Measurements from ENCODE around the gene PIK3R1. TPM values are rescaled to one million over a fixed set of nuclear protein-coding genes. Genes with fewer than 3 reads are reported as not detected.

PIK3R1 gene
- total RNA-seq, 2 donors from 2014 or later, result 29.8 to 30.2 TPM

GRCh38 chr5:68347536-68347935 lies 132.0 kb downstream of the PIK3R1 start:
- Histone ChIP-seq H3K27me3 (ENCODE audit: control insufficient read depth, insufficient read depth, low read length, poor library complexity, severe bottlenecking) (no peaks in the 10 kb centered on the region), H3K9me3 (ENCODE audit: control insufficient read depth, low read length) (peaks cover 11% of the 10 kb centered on the region), H3K4me3 (ENCODE audit: low read length) (no peak overlapping the region), H3K9ac (ENCODE audit: extremely low read depth, low read length, poor library complexity, severe bottlenecking) (no peak overlapping the region), H3K4me1 (ENCODE audit: control insufficient read depth, insufficient read depth, low read length) (peaks cover 3% of the 10 kb centered on the region), H3K36me3 (ENCODE audit: control insufficient read depth, insufficient read depth, low read length) (no peaks in the 10 kb centered on the region), H3K27ac (ENCODE audit: low read depth, low read length) (no peak overlapping the region)
- no peaks in the 10 kb centered on the region for H3K36me3 Mint-ChIP-seq (ENCODE audit: low read depth)
- H3K27me3 Mint-ChIP-seq (ENCODE audit: insufficient read depth), result no peaks in the 10 kb centered on the region
- 94 to 100% methylated on average over 1 to 2 of the region's 2 CpGs for WGBS, 2 experiments (ENCODE audit: insufficient coverage in 1 of 2, insufficient read length in 1 of 2)
- no peak for TF ChIP-seq CTCF (conservative IDR thresholded peaks at IDR 0.05)
- peaks cover 15% of the 10 kb centered on the region for H3K9me3 Mint-ChIP-seq
- H3K27ac Mint-ChIP-seq, result no peak overlapping the region
- no peak for DNase-seq
- H3K4me3 Mint-ChIP-seq, result no peak overlapping the region
- H3K4me1 Mint-ChIP-seq, result peaks cover 17% of the 10 kb centered on the region

GRCh38 chr5:68348447-68349222 lies 133.1 kb downstream of the PIK3R1 start:
- 91 to 100% methylated on average over 1 to 2 of the region's 2 CpGs for WGBS, 2 experiments (ENCODE audit: insufficient coverage in 1 of 2, insufficient read length in 1 of 2)
- H3K27me3 Mint-ChIP-seq (ENCODE audit: insufficient read depth), result no peaks in the 10 kb centered on the region

DNA sequence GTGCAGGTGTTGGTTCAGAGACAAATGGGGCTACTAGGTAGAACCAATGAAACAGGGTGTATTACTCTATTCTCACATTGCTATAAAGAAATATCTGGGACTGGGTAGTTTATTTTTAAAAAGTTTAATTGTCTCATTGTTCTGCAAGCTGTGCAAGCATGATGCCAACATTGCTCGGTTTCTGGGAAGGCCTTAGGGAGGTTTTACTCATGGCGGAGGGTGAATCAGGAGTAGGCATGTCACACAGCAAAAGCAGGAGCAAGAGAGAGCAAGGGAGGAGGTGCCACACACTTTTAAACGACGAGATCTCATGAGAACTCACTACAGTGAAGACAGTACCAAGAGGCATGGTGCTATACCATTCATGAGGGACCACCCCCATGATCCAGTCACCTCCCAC lies 134.6 kb downstream of the PIK3R1 start:
- peaks cover 15% of the 10 kb centered on the region for H3K9me3 Mint-ChIP-seq
- H3K27me3 Mint-ChIP-seq (ENCODE audit: insufficient read depth), result no peaks in the 10 kb centered on the region
- peaks cover 37% of the 10 kb centered on the region for H3K4me1 Mint-ChIP-seq
- no peaks in the 10 kb centered on the region for H3K36me3 Mint-ChIP-seq (ENCODE audit: low read depth)
- H3K27me3 ChIP-seq (ENCODE audit: control insufficient read depth, insufficient read depth, low read length, poor library complexity, severe bottlenecking), result no peaks in the 10 kb centered on the region
- no peak overlapping the region for H3K27ac ChIP-seq (ENCODE audit: low read depth, low read length)
- peaks cover 11% of the 10 kb centered on the region for H3K9me3 ChIP-seq (ENCODE audit: control insufficient read depth, low read length)
- DNase-seq, result no peak
- WGBS, 2 experiments (ENCODE audit: insufficient coverage in 1 of 2, insufficient read length in 1 of 2), result 90 to 96% methylated on average over 4 of the region's 4 CpGs
- H3K4me3 ChIP-seq (ENCODE audit: low read length), result no peak overlapping the region
- H3K9ac ChIP-seq (ENCODE audit: extremely low read depth, low read length, poor library complexity, severe bottlenecking), result no peak overlapping the region
- H3K27ac Mint-ChIP-seq, result no peak overlapping the region
- H3K36me3 ChIP-seq (ENCODE audit: control insufficient read depth, insufficient read depth, low read length), result no peaks in the 10 kb centered on the region
- peaks cover 11% of the 10 kb centered on the region for H3K4me1 ChIP-seq (ENCODE audit: control insufficient read depth, insufficient read depth, low read length)
- TF ChIP-seq CTCF (conservative IDR thresholded peaks at IDR 0.05), result no peak
- H3K4me3 Mint-ChIP-seq, result no peak overlapping the region

More at GRCh38 chr5:68348447-68349222, 133.1 kb downstream of the PIK3R1 start:
- Histone ChIP-seq H3K27ac (ENCODE audit: low read depth, low read length) (no peak overlapping the region), H3K4me3 (ENCODE audit: low read length) (no peak overlapping the region), H3K36me3 (ENCODE audit: control insufficient read depth, insufficient read depth, low read length) (no peaks in the 10 kb centered on the region), H3K4me1 (ENCODE audit: control insufficient read depth, insufficient read depth, low read length) (peaks cover 3% of the 10 kb centered on the region), H3K9ac (ENCODE audit: extremely low read depth, low read length, poor library complexity, severe bottlenecking) (no peak overlapping the region), H3K27me3 (ENCODE audit: control insufficient read depth, insufficient read depth, low read length, poor library complexity, severe bottlenecking) (no peaks in the 10 kb centered on the region), H3K9me3 (ENCODE audit: control insufficient read depth, low read length) (peaks cover 11% of the 10 kb centered on the region)
- Mint-ChIP-seq H3K4me1 (peaks cover 28% of the 10 kb centered on the region), H3K27ac (no peak overlapping the region), H3K4me3 (no peak overlapping the region), H3K9me3 (peaks cover 15% of the 10 kb centered on the region), H3K36me3 (ENCODE audit: low read depth) (no peaks in the 10 kb centered on the region)
- no peak for TF ChIP-seq CTCF (conservative IDR thresholded peaks at IDR 0.05)
- DNase-seq, result no peak
